RWPE1 (cell line): ENCODE data around the gene UGT1A1.
"Not testable (repeated sequence)": the region's sequence is repeated elsewhere in the genome, so short reads cannot be mapped to it uniquely, and the experiment has no call there.

ENCODE experiments used
- CTCF ChIA-PET: fragments of 350-600 bp; sonication (Branson Sonifier 250); formaldehyde crosslinking; extraction: SDS; loops from one replicate; lab custom pipeline; 2021; lab: Yijun Ruan, JAX
- POLR2A ChIA-PET: fragments of 400-600 bp; formaldehyde crosslinking; extraction: SDS; loops from one replicate; lab custom pipeline; 2020; ENCODE audit warnings: antibody characterized with exemption; ENCODE audit not compliant: low non-redundant PET; lab: Yijun Ruan, JAX
- DNase-seq: peaks from one replicate; pipeline ENCODE4 v3.0.0; 2012; ENCODE audit warnings: low spot score
- H3K27ac ChIP-seq: fragments of 450-650 bp; 2 replicates; pipeline ENCODE4 v1.5.1; 2017
- CTCF ChIP-seq: fragments of 450-650 bp; conservative IDR thresholded peaks from 2 replicates; pipeline ENCODE4 v1.5.1; 2017; ENCODE audit warnings: low read depth, mild to moderate bottlenecking

UGT1A1 gene

GRCh38 chr2:233728723-233729301 is 31.3 kb upstream of the UGT1A1 start, which contains the start of gene UGT1A3:
Gene UGT1A3 (plus strand): TSS chr2:233729042. CDS start chr2:233729127, 85 bp downstream.
- DNase-seq: no peak
- H3K27ac ChIP-seq: no peak within 1 kb of the TSS
- ChIA-PET CTCF (no interaction called here), POLR2A (no interaction called here)
- TF ChIP-seq CTCF: no peak

GRCh38 chr2:233736868-233737653 is 23.0 kb upstream of the UGT1A1 start:
- POLR2A ChIA-PET, DNase-seq, CTCF ChIA-PET, H3K27ac ChIP-seq: not testable (repeated sequence)

- TF ChIP-seq CTCF: no peak
- ChIA-PET POLR2A (no interaction called here), CTCF (interaction anchor here (0.8 kb wide), 1 partner anchor 29 kb away, joined by 3 read pairs; no protein-coding TSS in a partner anchor)
- no peak for DNase-seq
- no peak overlapping the region for H3K27ac ChIP-seq
These were observed 19.2 kb upstream of the UGT1A1 start for GRCh38 chr2:233740870-233741269.

- no peak for TF ChIP-seq CTCF
- no peak for DNase-seq
- POLR2A ChIA-PET: no interaction called here
- CTCF ChIA-PET: no interaction called here
- H3K27ac ChIP-seq: no peak overlapping the region
These were observed 16.4 kb upstream of the UGT1A1 start for GRCh38 chr2:233743464-233744259.

GRCh38 chr2:233745073-233745755 is 14.9 kb upstream of the UGT1A1 start:
- no peak overlapping the region for H3K27ac ChIP-seq
- DNase-seq: no peak
- CTCF ChIA-PET: no interaction called here
- TF ChIP-seq CTCF: no peak
- POLR2A ChIA-PET: no interaction called here

- CTCF ChIA-PET: interaction anchor here (0.6 kb wide), 1 partner anchor 266 kb away, joined by 5 read pairs; no protein-coding TSS in a partner anchor
- POLR2A ChIA-PET, DNase-seq, H3K27ac ChIP-seq: not testable (repeated sequence)
These were observed 14.2 kb upstream of the UGT1A1 start for GRCh38 chr2:233745838-233746237.
